ENCODE results near the gene C7orf25.

GRCh38 chr7:42961170-42961569, 49.3 kb upstream of the C7orf25 start:
- TF ChIP-seq SUZ12 (IDR thresholded peaks at IDR 0.05; ENCODE audit: extremely low read depth, insufficient read depth, insufficient read length) (no peak), ZNF274 (IDR thresholded peaks at IDR 0.05; ENCODE audit: low read depth, low read length) (no peak), YY1 (IDR thresholded peaks at IDR 0.05; ENCODE audit: insufficient read depth, insufficient read length) (no peak)
